GM12865 (cell line): ENCODE results near the gene APOC4.

ENCODE experiments used
- DNase-seq: peaks from one replicate; pipeline ENCODE4 v3.0.0; 2010; ENCODE audit warnings: low read depth
- H3K4me3 ChIP-seq: 2 replicates; pipeline ENCODE4 v1.5.1; 2011; ENCODE audit warnings: mild to moderate bottlenecking, low read depth, low read length, control low read depth
- TF ChIP-seq, protein P1 (sequence below): IDR thresholded peaks from 2 replicates; pipeline ENCODE4 v1.5.1; 2011; ENCODE audit warnings: low read length, control low read depth, low read depth, inconsistent platforms; ENCODE audit not compliant: insufficient read depth; ENCODE audit errors: missing control alignments

Gene APOC4

DNA sequence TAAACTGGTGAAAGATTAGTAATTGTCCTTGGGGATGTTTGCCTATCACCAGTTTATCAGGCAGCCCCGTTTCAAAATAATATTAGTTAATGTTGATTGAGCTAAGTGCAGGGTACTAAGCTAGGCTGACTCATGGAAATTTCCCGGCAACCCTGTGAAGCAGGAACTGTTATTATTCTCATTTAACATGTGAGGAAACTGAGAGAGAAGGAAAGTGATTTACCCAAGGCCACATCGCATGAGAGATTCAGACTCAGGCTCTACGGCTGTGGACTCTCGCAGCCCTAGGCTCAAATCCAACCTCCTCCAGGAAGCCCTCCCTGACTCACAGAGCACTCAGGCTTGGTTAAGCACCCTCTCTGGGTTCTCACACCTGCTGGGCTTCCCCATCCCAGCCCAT is 32.8 kb downstream of the APOC4 start:
- H3K4me3 ChIP-seq: no peak overlapping the region
- TF ChIP-seq, protein P1, sequence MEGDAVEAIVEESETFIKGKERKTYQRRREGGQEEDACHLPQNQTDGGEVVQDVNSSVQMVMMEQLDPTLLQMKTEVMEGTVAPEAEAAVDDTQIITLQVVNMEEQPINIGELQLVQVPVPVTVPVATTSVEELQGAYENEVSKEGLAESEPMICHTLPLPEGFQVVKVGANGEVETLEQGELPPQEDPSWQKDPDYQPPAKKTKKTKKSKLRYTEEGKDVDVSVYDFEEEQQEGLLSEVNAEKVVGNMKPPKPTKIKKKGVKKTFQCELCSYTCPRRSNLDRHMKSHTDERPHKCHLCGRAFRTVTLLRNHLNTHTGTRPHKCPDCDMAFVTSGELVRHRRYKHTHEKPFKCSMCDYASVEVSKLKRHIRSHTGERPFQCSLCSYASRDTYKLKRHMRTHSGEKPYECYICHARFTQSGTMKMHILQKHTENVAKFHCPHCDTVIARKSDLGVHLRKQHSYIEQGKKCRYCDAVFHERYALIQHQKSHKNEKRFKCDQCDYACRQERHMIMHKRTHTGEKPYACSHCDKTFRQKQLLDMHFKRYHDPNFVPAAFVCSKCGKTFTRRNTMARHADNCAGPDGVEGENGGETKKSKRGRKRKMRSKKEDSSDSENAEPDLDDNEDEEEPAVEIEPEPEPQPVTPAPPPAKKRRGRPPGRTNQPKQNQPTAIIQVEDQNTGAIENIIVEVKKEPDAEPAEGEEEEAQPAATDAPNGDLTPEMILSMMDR: no peak
- DNase-seq: no peak

DNA sequence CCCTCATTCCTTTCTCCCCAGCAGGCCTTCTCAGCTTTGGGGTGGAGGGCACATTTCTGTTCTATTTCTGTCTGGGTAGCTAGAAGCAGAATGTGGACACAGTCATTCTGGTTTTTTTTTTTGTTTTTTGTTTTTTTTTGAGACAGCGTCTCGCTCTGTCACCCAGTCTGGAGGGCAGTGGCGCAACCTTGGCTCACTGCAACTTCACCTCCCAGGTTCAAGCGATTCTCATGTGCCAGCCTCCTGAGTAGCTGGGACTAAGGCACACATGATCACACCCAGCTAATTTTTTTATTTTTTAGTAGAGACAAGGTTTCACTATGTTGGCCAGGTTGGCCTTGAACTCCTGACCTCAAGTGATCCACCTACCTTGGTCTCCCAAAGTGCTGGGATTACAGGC is 33.4 kb downstream of the APOC4 start:
- H3K4me3 ChIP-seq: no peak overlapping the region
- TF ChIP-seq, protein P1: no peak
- DNase-seq: no peak

DNA sequence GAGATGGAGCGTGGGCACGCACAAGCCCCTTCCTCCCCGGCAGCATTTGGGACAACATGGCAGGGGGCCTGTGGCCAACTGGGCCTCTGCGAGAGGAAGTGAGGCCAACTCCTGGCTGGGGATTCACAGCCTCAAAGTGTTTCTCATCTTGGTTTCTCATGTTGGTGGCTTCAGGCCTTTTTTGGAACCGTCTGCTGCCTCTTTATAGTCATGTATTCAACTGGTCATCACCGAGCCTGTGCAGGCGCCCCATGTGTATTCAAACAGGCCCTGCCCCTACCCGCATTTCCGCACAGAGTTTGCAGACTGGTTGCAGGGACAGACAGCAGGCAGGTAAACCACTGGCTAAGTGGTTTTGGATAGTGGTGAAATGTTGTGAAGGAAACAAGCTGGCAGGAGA is 42.0 kb downstream of the APOC4 start:
- TF ChIP-seq, protein P1: no peak
- no peak overlapping the region for H3K4me3 ChIP-seq
- DNase-seq: no peak

DNA sequence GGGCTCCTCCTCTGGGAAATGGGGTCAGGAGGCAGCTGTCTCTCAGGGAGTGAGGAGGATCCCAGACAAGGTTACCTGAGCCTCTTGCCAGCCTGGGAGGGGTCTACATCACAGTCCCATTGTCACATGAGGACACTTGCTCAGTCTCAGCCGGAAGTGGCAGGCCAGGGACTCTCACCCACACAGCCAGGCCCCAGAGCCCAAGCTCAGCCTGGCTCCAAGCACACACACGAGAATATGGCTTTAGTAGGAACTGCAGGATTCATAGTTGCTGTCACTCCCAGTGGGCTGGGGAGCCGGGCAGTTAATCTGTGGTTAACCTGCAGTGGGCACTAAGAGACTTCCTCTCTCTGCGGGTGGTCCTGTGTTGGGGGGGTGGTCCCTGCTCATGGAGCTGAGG is 43.4 kb downstream of the APOC4 start:
- DNase-seq: no peak
- H3K4me3 ChIP-seq: no peak overlapping the region
- TF ChIP-seq, protein P1: no peak

DNA sequence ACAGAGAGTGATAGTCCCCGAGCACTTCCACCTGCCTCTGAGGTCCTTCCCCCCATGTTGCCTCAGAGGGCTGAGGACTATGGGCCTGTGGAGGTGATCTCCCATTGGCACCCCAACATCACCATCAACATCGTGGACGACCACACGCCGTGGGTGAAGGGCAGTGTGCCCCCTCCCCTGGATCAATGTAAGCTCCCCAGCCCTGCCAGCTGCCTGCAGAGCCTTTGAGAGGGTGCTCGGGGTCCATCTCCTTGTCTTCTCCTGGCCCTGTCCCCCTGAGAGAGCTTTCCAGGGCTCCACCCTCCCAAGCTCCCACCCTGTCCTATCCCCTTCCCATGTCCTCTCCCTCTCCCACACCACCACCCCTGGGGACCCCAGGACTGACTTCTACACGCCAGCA is 44.4 kb downstream of the APOC4 start:
- no peak overlapping the region for H3K4me3 ChIP-seq
- no peak for DNase-seq

DNA sequence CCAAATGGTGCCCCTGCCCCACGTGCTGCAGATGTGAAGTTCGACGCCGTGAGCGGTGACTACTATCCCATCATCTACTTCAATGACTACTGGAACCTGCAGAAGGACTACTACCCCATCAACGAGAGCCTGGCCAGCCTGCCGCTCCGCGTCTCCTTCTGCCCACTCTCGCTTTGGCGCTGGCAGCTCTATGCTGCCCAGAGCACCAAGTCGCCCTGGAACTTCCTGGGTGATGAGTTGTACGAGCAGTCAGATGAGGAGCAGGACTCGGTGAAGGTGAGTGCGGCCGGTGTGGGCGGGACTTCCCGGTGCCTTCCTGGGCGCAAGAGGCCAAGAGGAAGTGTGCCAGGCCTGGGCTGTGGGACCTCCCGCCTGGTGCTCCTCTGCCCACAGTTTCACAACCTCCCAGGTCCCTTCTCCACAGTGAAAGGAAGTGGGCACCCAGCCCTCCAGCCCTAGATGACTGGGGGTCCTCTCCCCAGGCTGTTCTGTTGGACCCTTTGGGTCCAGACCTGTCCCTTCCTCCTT is 45.2 kb downstream of the APOC4 start:
- TF ChIP-seq, protein P1: no peak
- no peak overlapping the region for H3K4me3 ChIP-seq
- DNase-seq: no peak

More for the DNA sequence above, 44.4 kb downstream of the APOC4 start:
- TF ChIP-seq, protein P1: no peak

DNA sequence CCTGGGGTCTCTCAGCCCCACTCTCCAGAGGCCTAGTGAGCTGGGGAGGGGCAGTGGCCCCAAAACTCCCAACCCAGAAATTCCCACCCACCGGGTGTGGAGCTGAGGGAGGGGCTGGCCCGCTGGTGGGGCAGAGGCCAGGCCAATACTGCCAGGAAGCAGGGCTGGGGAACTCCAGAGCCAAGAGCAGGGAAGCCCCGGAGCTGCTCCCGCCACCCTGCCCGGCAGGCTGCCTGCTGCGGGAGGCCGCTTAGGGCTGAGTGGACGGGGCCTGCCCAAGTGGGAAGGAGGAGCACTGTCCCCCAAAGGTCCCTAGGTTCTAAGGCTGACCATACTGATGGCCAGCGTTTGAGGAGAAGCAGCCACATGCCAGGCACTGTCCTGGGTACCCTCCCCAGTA is 46.2 kb downstream of the APOC4 start:
- DNase-seq: no peak
- H3K4me3 ChIP-seq: no peak overlapping the region
- TF ChIP-seq, protein P1: no peak
